MCF 10A (cell line): ENCODE measurements around the gene NTF3. TPM values are rescaled to one million over a fixed set of nuclear protein-coding genes. Genes with fewer than 3 reads are reported as not detected.

Source experiments
- BruUV-seq: library from RNA; stranded (reverse); fragments of 400-500 nt; replicated peaks from 2 replicates; lab custom pipeline; 2021; lab: Mats Ljungman, UMichigan
- CTCF ChIA-PET: fragments of 300-600 bp; sonication (Branson Sonifier 250); formaldehyde crosslinking; extraction: SDS; loops from one replicate; lab custom pipeline; 2021; ENCODE audit warnings: antibody characterized with exemption, inconsistent platforms; lab: Yijun Ruan, JAX
- POLR2A ChIA-PET: fragments of 300-600, 350-650 bp; sonication (Branson Sonifier 250); formaldehyde crosslinking; extraction: SDS; loops from one replicate; lab custom pipeline; 2020; ENCODE audit warnings: antibody characterized with exemption, inconsistent platforms; lab: Yijun Ruan, JAX
- DNase-seq: peaks from one replicate; pipeline ENCODE4 v3.0.0-alpha.2; 2018; ENCODE audit not compliant: unreplicated experiment
- H3K27ac Mint-ChIP-seq: one replicate; pipeline ENCODE4 v1.8.0; 2022; ENCODE audit warnings: mild to moderate bottlenecking, low read depth, mixed read lengths; ENCODE audit not compliant: unreplicated experiment
- H3K27me3 Mint-ChIP-seq: one replicate; pipeline ENCODE4 v1.8.0; 2022; ENCODE audit warnings: mixed read lengths; ENCODE audit not compliant: insufficient read depth, unreplicated experiment
- H3K36me3 Mint-ChIP-seq: one replicate; pipeline ENCODE4 v1.8.0; 2022; ENCODE audit warnings: mild to moderate bottlenecking, moderate library complexity, mixed read lengths; ENCODE audit not compliant: insufficient read depth, unreplicated experiment
- H3K4me1 Mint-ChIP-seq: one replicate; pipeline ENCODE4 v1.8.0; 2022; ENCODE audit warnings: mixed read lengths; ENCODE audit not compliant: insufficient read depth, unreplicated experiment
- H3K4me3 Mint-ChIP-seq: one replicate; pipeline ENCODE4 v1.8.0; 2022; ENCODE audit warnings: mild to moderate bottlenecking, moderate library complexity, mixed read lengths; ENCODE audit not compliant: unreplicated experiment
- H3K9me3 Mint-ChIP-seq: one replicate; pipeline ENCODE4 v1.8.0; 2022; ENCODE audit warnings: mixed read lengths; ENCODE audit not compliant: unreplicated experiment
- intact Hi-C: fragments of 100-400 bp; cut with micrococcal nuclease; formaldehyde crosslinking; loops from 2 replicates; pipeline ENCODE4 v1.14.1; 2022
- total RNA-seq: library from RNA; stranded (reverse); gene quantifications from 2 replicates; pipeline ENCODE4 v1.2.3, GENCODE V29; 2022
- TF ChIP-seq, protein P1 (sequence below): fragments of 200-600 bp; IDR thresholded peaks from one replicate; pipeline ENCODE4 v1.8.0; 2022; ENCODE audit warnings: antibody characterized with exemption, mild to moderate bottlenecking; ENCODE audit not compliant: unreplicated experiment

The NTF3 gene
- total RNA-seq, 1 experiment from 2014 or later = not detected

GRCh38 chr12:5451251-5451650, 19.3 kb downstream of the NTF3 start:
- no peaks in the 10 kb centered on the region for H3K27me3 Mint-ChIP-seq
- H3K4me1 Mint-ChIP-seq = no peaks in the 10 kb centered on the region
- H3K9me3 Mint-ChIP-seq = peaks cover 45% of the 10 kb centered on the region
- no peak overlapping the region for H3K4me3 Mint-ChIP-seq
- no peak overlapping the region for H3K27ac Mint-ChIP-seq
- intact Hi-C loops = no loop called here
- DNase-seq = no peak
- CTCF ChIA-PET = no interaction called here
- BruUV-seq = no TSS peak
- POLR2A ChIA-PET = no interaction called here
- TF ChIP-seq, protein P1, sequence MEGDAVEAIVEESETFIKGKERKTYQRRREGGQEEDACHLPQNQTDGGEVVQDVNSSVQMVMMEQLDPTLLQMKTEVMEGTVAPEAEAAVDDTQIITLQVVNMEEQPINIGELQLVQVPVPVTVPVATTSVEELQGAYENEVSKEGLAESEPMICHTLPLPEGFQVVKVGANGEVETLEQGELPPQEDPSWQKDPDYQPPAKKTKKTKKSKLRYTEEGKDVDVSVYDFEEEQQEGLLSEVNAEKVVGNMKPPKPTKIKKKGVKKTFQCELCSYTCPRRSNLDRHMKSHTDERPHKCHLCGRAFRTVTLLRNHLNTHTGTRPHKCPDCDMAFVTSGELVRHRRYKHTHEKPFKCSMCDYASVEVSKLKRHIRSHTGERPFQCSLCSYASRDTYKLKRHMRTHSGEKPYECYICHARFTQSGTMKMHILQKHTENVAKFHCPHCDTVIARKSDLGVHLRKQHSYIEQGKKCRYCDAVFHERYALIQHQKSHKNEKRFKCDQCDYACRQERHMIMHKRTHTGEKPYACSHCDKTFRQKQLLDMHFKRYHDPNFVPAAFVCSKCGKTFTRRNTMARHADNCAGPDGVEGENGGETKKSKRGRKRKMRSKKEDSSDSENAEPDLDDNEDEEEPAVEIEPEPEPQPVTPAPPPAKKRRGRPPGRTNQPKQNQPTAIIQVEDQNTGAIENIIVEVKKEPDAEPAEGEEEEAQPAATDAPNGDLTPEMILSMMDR = no peak
- H3K36me3 Mint-ChIP-seq = peaks cover 6% of the 10 kb centered on the region

DNA sequence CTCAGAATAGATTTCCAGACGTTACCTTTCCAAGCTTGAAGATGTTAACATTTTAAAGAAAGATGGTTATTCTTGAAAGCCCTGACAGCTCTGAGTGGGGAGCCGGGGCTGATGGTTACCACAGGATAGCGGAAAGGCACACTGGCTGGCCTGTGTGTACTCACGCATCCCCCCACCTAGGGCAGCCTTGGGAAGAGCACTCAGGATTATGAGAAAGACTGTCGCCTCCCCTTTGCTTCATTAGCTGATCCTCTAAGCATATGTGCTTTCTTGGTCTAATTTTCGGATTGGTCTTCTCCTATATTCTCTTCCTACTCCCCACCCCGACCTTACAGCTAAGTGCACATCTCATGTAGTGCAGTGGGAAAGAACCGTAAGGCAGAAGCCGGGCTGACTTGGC, 20.7 kb downstream of the NTF3 start:
- TF ChIP-seq, protein P1 = no peak
- Mint-ChIP-seq H3K27me3 (no peaks in the 10 kb centered on the region), H3K4me1 (no peaks in the 10 kb centered on the region), H3K4me3 (no peak overlapping the region), H3K27ac (no peak overlapping the region), H3K9me3 (peaks cover 47% of the 10 kb centered on the region), H3K36me3 (peaks cover 6% of the 10 kb centered on the region)
- POLR2A ChIA-PET = no interaction called here
- DNase-seq = no peak
- BruUV-seq = no TSS peak
- intact Hi-C loops = no loop called here
- CTCF ChIA-PET = no interaction called here

DNA sequence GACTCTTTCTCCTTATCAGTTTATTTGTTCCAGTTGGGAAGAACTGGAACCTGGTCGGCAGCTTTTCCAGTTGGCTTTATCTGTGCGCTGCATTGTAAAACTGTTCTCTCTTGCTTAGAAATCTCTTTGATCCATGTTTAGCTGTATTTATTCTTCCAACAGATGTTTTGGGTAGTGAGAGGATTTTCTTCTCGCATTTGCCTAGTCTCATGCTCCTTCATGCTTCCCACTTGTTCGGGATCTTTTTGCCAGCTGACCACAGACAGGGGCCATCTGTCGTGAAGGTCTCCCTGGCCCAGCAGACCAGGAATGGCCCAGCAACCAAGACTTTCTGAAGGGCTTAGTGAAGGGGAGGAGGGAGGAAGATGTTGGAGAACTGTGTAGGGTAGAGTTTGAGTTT, 21.6 kb downstream of the NTF3 start:
- no peak overlapping the region for H3K27ac Mint-ChIP-seq
- H3K4me3 Mint-ChIP-seq = no peak overlapping the region
- no peak for DNase-seq
- ChIA-PET CTCF (interaction anchor here (0.5 to 0.7 kb wide), 2 partner anchors 438 to 695 kb away, joined by 3 to 4 read pairs; no protein-coding TSS in a partner anchor), POLR2A (interaction anchor here (0.6 kb wide), 1 partner anchor 183 kb away, joined by 4 read pairs; no protein-coding TSS in a partner anchor)
- H3K36me3 Mint-ChIP-seq = peaks cover 6% of the 10 kb centered on the region
- BruUV-seq = no TSS peak
- H3K9me3 Mint-ChIP-seq = peaks cover 47% of the 10 kb centered on the region
- no peaks in the 10 kb centered on the region for H3K27me3 Mint-ChIP-seq
- TF ChIP-seq, protein P1 = no peak
- intact Hi-C loops = no loop called here
- H3K4me1 Mint-ChIP-seq = no peaks in the 10 kb centered on the region

- POLR2A ChIA-PET = no interaction called here
- no peak for DNase-seq
- Mint-ChIP-seq H3K4me3 (no peak overlapping the region), H3K36me3 (peaks cover 6% of the 10 kb centered on the region), H3K27me3 (no peaks in the 10 kb centered on the region), H3K9me3 (peaks cover 54% of the 10 kb centered on the region), H3K27ac (no peak overlapping the region), H3K4me1 (no peaks in the 10 kb centered on the region)
- TF ChIP-seq, protein P1 = no peak
- no TSS peak for BruUV-seq
- CTCF ChIA-PET = interaction anchor here (1.0 kb wide), 1 partner anchor 596 kb away, joined by 4 read pairs; no protein-coding TSS in a partner anchor
- intact Hi-C loops = no loop called here
Observed at GRCh38 chr12:5455045-5455444, 23.1 kb downstream of the NTF3 start.
